HG03442 (cell line): ENCODE measurements around the gene TAS1R1.

Source experiments
- ATAC-seq: cut with Tn5 transposase; IDR thresholded peaks from one replicate; pipeline ENCODE4 v1.9.1; 2021; ENCODE audit warnings: mild to moderate bottlenecking, moderate library complexity; ENCODE audit not compliant: unreplicated experiment

Gene TAS1R1

GRCh38 chr1:6627841-6628545 is 72.9 kb downstream of the TAS1R1 start:
- no peak for ATAC-seq

GRCh38 chr1:6628971-6629479 is 73.9 kb downstream of the TAS1R1 start:
- ATAC-seq = no peak
